Pancreas (tissue), 10 donors: Measurements from ENCODE around the gene PRSS27. TPM values are rescaled to one million over a fixed set of nuclear protein-coding genes. Genes with fewer than 3 reads are reported as not detected.
A peak's percentile ranks its signal among the peaks of the same experiment; 100 is the strongest.

Source experiments
- ATAC-seq, 4 donors: fragments of 200-7000 bp; cut with Tn5 transposase; one replicate each; pipeline versions ENCODE4 v1.8.0 to v1.9.1; 2020; ENCODE audit warnings: mild to moderate bottlenecking in 4 of 4, moderate library complexity in 4 of 4
- DNase-seq, 6 donors: peaks; one replicate each; pipeline ENCODE4 v3.0.0-alpha.2; 2020
- FAIRE-seq: peaks from 2 replicates; lab custom pipeline; 2012; peaks lifted over from hg19 to GRCh38; lab: Jason Lieb, UNC
- H3K27ac ChIP-seq, 4 donors: fragments of 200-600 bp; sonication (generic); 1 replicate in 3 of 4; 2 replicates in 1 of 4; pipeline versions ENCODE4 v1.5.0 to v1.8.0; 2020
- H3K27me3 ChIP-seq, 4 donors: fragments of 200-600 bp; one replicate each; pipeline ENCODE4 v1.8.0; 2021
- H3K36me3 ChIP-seq, 3 donors: fragments of 200-600 bp; sonication (generic) in 1 of 3; one replicate each; pipeline versions ENCODE4 v1.5.0 to v1.8.0; 2020 to 2021
- H3K4me1 ChIP-seq, 3 donors: fragments of 200-600 bp; one replicate each; pipeline ENCODE4 v1.8.0; 2021
- H3K4me3 ChIP-seq, 4 donors: fragments of 200-600 bp; sonication (generic) in 2 of 4; one replicate each; pipeline versions ENCODE4 v1.5.0 to v1.8.0; 2020 to 2021
- H3K9me3 ChIP-seq, 4 donors: fragments of 200-600 bp; one replicate each; pipeline ENCODE4 v1.8.0; 2021
- CTCF ChIP-seq, 4 donors: fragments of 200-600 bp; sonication (generic) in 3 of 4; IDR thresholded peaks; one replicate each; pipeline versions ENCODE4 v1.5.0 to v1.8.0; 2021; ENCODE audit warnings: antibody characterized with exemption in 4 of 4
- WGBS, 2 donors: extraction: QIAGEN DNeasy Blood & Tissue Kit; methylation state at CpG; one replicate each; pipeline ENCODE4 v1.1.7; 2013; 5-methylcytosine and 5-hydroxymethylcytosine counted together
- intact Hi-C, 3 donors: fragments of 100-400 bp; cut with DNase I; formaldehyde crosslinking; loops; one replicate each; pipeline versions ENCODE4 v1.11.1 to v1.14.2; 2022
- polyA plus RNA-seq, 2 donors: library from polyadenylated mRNA; stranded (reverse); fragments of 200-250 nt; gene quantifications; one replicate each; pipeline ENCODE4 v1.2.3, GENCODE V29; 2013
- total RNA-seq, 6 donors: library from RNA; stranded (reverse); fragmentation: NEBNext Ultra II Directional in 4 of 6; extraction: Animal tissue kit (Norgen Biotek cat#: 25700) in 4 of 6; gene quantifications; one replicate each; pipeline versions ENCODE4 v1.2.1 to v1.2.4, GENCODE V29; 2021 to 2023
- donor health status: healthy with polysubstance abuse.
- donor health status: DM: no; HTN: no; CAD: no; lungs with moderate emphysema.
- donor health status: DM: no; HTN: no; CAD: no.
- donor health status: control.
- donor health status: control.
- donor health status: Bipolar disorder and iron deficiency.
- donor health status: DM: yes; HTN: yes; CAD: no.
- donor health status: DM: no; HTN: no; CAD: no.
- donor health status: DM: no; HTN: no; CAD: no.
- donor health status: DM: yes; HTN: yes; CAD: no.

PRSS27 gene
- total and polyA plus RNA-seq, 8 donors, result 0.22 to 2.1 (median 0.56) TPM

GRCh38 chr16:2709588-2709984, 10.4 kb downstream of the PRSS27 start:
- Histone ChIP-seq H3K4me1 (no peaks in the 10 kb centered on the region), H3K4me3 (no peak overlapping the region), H3K9me3 (no peaks in the 10 kb centered on the region), H3K27ac (no peak overlapping the region), H3K36me3 (peaks cover 0 to 17% (median 4%) of the 10 kb centered on the region in 3 donors), H3K27me3 (no peaks in the 10 kb centered on the region)
- DNase-seq (peak in 1 of 6 donors; percentile 54), FAIRE-seq (no peak), ATAC-seq (no peak)
- TF ChIP-seq CTCF (IDR thresholded peaks at IDR 0.05), result no peak
- 94 to 95% methylated on average over 10 of the region's 10 CpGs for WGBS, 2 donors
- intact Hi-C loops, result no loop called here

- WGBS, 2 donors, result 93 to 94% methylated on average over 22 of the region's 22 CpGs
- no peak for TF ChIP-seq CTCF (IDR thresholded peaks at IDR 0.05)
- no peak for ATAC-seq
- no peak for FAIRE-seq
- DNase-seq, result no peak
- Histone ChIP-seq H3K4me3 (no peak overlapping the region), H3K4me1 (no peaks in the 10 kb centered on the region), H3K36me3 (peaks cover 0 to 17% (median 4%) of the 10 kb centered on the region in 3 donors), H3K9me3 (no peaks in the 10 kb centered on the region), H3K27ac (no peak overlapping the region), H3K27me3 (no peaks in the 10 kb centered on the region)
- intact Hi-C loops, result no loop called here
These were observed 11.0 kb downstream of the PRSS27 start for GRCh38 chr16:2708955-2709587.

- TF ChIP-seq CTCF (IDR thresholded peaks at IDR 0.05), result no peak
- Histone ChIP-seq H3K9me3 (no peaks in the 10 kb centered on the region), H3K4me3 (no peak overlapping the region), H3K27me3 (no peaks in the 10 kb centered on the region), H3K36me3 (peaks cover 0 to 24% (median 4%) of the 10 kb centered on the region in 3 donors), H3K27ac (no peak overlapping the region), H3K4me1 (no peaks in the 10 kb centered on the region)
- intact Hi-C loops, result no loop called here
- FAIRE-seq (no peak), ATAC-seq (no peak), DNase-seq (no peak)
- 93 to 95% methylated on average over 14 of the region's 14 CpGs for WGBS, 2 donors
These were observed 11.8 kb downstream of the PRSS27 start for GRCh38 chr16:2708290-2708639.

- intact Hi-C loops, result no loop called here
- H3K4me3 ChIP-seq, result no peak overlapping the region
- no peak for FAIRE-seq
- no peaks in the 10 kb centered on the region for H3K27me3 ChIP-seq
- no peaks in the 10 kb centered on the region for H3K9me3 ChIP-seq
- WGBS, 2 donors, result 93% methylated on average over 51 of the region's 51 CpGs
- DNase-seq, result no peak
- peaks cover 0 to 25% (median 4%) of the 10 kb centered on the region in 3 donors for H3K36me3 ChIP-seq
- H3K4me1 ChIP-seq, result no peaks in the 10 kb centered on the region
- no peak for TF ChIP-seq CTCF (IDR thresholded peaks at IDR 0.05)
- no peak for ATAC-seq
- H3K27ac ChIP-seq, result no peak overlapping the region
These were observed 12.4 kb downstream of the PRSS27 start for GRCh38 chr16:2707368-2708289.
